ENCODE data around the gene CCL14.
"Not testable (repeated sequence)": the region's sequence is repeated elsewhere in the genome, so short reads cannot be mapped to it uniquely, and the experiment has no call there.

Gene CCL14

DNA sequence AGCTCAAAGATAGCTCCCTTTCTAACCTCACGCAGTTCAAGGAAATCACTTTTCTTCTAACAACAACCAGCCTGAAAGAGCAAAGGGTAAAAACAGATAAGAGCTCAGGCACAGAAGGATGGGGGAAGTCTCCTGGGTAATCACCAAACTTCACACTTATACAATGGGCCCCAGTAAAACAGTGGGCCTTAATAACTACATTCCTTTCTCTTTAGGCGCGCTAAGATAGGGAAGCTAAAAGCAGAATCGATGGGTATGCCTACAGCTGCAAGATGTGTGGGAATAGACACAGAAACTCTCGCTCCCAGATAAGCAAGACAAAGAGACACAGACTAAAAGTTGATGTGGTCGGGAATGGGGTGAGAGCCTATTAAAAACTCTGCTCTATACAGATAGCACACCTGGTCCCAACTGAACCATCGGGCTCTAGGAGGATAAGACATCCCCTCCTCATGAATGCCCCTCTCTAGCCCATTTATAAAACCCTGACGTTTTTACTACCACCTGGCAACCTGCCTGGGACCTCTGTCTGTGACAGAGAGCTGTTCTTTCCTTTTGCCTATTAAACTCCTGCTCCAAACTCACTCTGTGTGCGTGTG lies 43.8 kb downstream of the CCL14 start:
- Histone ChIP-seq H3K4me3 (ENCODE audit: low read depth in 1 of 2, low read length in 1 of 2) (no peak overlapping the region), H3K4me1 (ENCODE audit: control insufficient read depth in 1 of 2, insufficient read depth in 1 of 2, low read depth in 1 of 2, low read length in 1 of 2) (no peaks in the 10 kb centered on the region), H3K27ac (no peak overlapping the region), H3K36me3 (no peaks in the 10 kb centered on the region), H3K27me3 (no peaks in the 10 kb centered on the region), H3K9me3 (no peaks in the 10 kb centered on the region)
- TF ChIP-seq, protein P1, sequence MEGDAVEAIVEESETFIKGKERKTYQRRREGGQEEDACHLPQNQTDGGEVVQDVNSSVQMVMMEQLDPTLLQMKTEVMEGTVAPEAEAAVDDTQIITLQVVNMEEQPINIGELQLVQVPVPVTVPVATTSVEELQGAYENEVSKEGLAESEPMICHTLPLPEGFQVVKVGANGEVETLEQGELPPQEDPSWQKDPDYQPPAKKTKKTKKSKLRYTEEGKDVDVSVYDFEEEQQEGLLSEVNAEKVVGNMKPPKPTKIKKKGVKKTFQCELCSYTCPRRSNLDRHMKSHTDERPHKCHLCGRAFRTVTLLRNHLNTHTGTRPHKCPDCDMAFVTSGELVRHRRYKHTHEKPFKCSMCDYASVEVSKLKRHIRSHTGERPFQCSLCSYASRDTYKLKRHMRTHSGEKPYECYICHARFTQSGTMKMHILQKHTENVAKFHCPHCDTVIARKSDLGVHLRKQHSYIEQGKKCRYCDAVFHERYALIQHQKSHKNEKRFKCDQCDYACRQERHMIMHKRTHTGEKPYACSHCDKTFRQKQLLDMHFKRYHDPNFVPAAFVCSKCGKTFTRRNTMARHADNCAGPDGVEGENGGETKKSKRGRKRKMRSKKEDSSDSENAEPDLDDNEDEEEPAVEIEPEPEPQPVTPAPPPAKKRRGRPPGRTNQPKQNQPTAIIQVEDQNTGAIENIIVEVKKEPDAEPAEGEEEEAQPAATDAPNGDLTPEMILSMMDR (IDR thresholded peaks at IDR 0.05): no peak

DNA sequence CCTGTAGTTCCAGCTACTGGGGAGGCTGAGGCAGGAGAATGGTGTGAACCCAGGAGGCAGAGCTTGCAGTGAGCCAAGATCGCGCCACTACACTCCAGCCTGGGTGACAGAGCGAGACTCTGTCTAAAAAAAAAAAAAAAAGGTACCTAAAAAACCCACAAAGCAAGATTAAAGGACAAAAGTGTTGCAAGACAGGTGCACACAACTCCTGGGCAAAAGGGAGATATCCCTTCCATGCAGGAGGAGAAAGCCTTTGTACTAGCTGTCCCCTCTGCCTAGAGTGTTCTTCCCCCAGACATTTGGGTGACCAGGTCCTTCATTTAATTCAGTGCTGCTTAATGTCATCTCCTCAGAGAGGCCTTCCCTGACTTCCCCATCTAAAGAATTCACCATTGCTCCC lies 48.0 kb downstream of the CCL14 start:
- H3K9me3 ChIP-seq; H3K27ac ChIP-seq; H3K4me1 ChIP-seq (ENCODE audit: control insufficient read depth in 1 of 2, insufficient read depth in 1 of 2, low read depth in 1 of 2, low read length in 1 of 2); H3K27me3 ChIP-seq; H3K4me3 ChIP-seq (ENCODE audit: low read depth in 1 of 2, low read length in 1 of 2); H3K36me3 ChIP-seq: not testable (repeated sequence)

DNA sequence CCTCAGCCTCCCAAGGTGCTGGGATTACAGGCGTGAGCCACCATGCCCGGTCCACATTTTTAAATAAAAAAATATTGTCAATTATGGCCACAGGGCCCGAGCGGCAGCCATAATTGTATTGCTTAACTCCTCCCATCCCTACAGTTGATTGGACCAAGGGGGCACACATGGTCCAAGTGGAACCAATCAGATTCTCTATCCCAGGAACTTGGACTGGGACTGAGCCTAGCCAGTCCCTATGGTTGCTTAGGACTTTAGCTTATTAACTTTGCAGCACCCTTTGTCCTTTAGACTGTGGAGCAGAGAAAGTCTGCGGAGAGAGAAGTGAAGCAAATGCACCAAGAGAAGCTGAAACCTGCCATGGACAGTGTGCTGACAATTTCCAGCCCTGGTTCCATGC lies 50.5 kb downstream of the CCL14 start:
- Histone ChIP-seq H3K27me3 (no peaks in the 10 kb centered on the region), H3K36me3 (no peaks in the 10 kb centered on the region), H3K4me1 (ENCODE audit: control insufficient read depth in 1 of 2, insufficient read depth in 1 of 2, low read depth in 1 of 2, low read length in 1 of 2) (no peaks in the 10 kb centered on the region), H3K9me3 (no peaks in the 10 kb centered on the region), H3K4me3 (ENCODE audit: low read depth in 1 of 2, low read length in 1 of 2) (no peak overlapping the region), H3K27ac (no peak overlapping the region)
- TF ChIP-seq, protein P1 (IDR thresholded peaks at IDR 0.05): no peak

DNA sequence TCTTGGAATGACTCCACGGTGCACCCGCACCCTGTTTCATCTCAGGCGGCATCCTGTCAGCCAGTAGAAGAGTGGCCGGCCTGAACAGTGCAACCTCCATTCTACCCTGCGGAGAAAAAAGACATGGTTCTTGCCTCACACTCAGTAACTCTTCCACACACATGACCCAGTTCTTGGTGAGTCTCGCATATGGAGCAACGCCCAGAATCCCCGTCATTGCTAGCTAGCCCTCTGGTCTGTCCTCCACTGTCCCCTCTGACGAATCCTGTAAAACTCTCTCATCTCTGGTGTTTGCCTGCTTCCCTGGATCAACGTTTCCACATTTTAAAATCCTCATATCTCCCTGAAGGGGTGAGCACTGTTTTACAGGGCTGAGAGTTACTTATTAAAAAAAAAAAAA lies 51.8 kb downstream of the CCL14 start:
- TF ChIP-seq, protein P1 (IDR thresholded peaks at IDR 0.05): no peak
- no peaks in the 10 kb centered on the region for H3K9me3 ChIP-seq
- H3K36me3 ChIP-seq: no peaks in the 10 kb centered on the region
- H3K27ac ChIP-seq: no peak overlapping the region
- H3K4me1 ChIP-seq (ENCODE audit: control insufficient read depth in 1 of 2, insufficient read depth in 1 of 2, low read depth in 1 of 2, low read length in 1 of 2): peaks cover 11% of the 10 kb centered on the region in 2 experiments
- peaks cover 13% of the 10 kb centered on the region for H3K27me3 ChIP-seq
- no peak overlapping the region for H3K4me3 ChIP-seq (ENCODE audit: low read depth in 1 of 2, low read length in 1 of 2)
